LNCAP (cell line): Measurements from ENCODE around the gene BTAF1.

Experiments used
- TF ChIP-seq, protein P1 (sequence below): fragments of 450-650 bp; IDR thresholded peaks from 2 replicates; pipeline ENCODE4 v1.5.1; 2017; ENCODE audit warnings: mild to moderate bottlenecking

The BTAF1 gene

DNA sequence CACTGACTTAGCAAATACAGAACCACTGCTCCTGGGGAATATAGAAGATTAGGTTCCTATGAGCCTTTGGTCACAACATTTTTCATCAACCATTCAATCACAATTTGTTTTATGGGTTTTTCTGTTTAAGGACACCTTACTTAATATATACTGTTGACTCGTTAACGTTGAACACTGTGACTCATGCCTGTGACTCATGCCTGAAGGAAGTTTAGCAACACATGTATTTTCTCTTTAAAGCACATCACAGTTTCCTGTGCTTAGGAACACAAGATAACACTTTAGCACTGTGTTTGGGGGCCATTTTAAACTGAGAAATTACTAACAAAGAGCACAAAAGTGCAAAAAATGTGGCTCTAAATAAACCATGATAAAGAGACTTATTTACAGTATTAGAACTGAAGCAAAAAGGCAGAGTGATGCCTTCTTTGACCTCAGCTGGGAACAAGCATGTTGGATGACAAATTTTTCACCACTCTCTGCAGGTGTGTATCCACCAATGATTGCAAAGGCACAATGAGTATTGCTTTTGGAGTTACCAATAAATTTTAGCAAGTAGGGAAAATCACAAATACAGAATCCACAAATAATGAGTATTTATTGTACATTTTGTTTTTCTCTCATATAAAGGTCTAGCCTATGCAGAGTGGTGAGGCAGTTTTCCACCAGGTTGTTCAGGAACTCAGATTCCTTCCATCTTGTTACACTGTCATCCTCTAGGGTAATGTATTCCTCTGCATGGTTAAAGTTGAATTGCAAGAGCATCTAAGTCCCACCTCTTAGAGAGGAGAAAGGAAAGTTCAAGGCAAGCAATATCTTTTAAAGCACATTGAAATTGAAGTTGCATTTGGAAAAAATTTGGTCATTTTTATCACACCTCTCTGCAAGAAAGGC, 21.5 kb upstream of the BTAF1 start:
- TF ChIP-seq, protein P1, sequence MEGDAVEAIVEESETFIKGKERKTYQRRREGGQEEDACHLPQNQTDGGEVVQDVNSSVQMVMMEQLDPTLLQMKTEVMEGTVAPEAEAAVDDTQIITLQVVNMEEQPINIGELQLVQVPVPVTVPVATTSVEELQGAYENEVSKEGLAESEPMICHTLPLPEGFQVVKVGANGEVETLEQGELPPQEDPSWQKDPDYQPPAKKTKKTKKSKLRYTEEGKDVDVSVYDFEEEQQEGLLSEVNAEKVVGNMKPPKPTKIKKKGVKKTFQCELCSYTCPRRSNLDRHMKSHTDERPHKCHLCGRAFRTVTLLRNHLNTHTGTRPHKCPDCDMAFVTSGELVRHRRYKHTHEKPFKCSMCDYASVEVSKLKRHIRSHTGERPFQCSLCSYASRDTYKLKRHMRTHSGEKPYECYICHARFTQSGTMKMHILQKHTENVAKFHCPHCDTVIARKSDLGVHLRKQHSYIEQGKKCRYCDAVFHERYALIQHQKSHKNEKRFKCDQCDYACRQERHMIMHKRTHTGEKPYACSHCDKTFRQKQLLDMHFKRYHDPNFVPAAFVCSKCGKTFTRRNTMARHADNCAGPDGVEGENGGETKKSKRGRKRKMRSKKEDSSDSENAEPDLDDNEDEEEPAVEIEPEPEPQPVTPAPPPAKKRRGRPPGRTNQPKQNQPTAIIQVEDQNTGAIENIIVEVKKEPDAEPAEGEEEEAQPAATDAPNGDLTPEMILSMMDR = no peak

DNA sequence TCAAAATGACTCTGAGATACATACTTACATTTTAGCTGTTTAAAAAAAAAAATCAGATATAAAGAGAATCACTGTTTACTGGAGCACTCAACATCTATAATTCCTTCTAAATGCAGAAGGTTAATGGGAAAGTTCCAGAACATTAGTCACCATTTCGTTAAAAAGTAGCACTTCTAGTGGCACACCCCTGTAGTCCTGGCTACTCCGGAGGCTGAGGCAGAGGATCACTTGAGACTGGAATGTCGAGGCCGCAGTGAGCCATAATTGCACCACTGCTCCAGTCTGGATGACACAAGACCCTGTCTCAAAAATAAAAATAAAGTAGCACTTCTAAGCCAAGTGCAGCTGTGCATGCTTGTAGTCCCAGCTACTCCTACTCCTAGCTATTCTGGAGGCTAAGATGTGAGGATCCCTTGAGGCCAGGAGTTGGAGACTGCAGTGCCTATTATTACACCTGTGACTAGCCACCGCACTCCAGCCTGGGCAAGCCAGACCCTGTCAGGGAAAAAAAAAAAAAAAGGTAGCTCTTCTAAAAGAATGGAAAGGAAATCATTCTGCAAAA, 16.5 kb upstream of the BTAF1 start:
- TF ChIP-seq, protein P1 = no peak

DNA sequence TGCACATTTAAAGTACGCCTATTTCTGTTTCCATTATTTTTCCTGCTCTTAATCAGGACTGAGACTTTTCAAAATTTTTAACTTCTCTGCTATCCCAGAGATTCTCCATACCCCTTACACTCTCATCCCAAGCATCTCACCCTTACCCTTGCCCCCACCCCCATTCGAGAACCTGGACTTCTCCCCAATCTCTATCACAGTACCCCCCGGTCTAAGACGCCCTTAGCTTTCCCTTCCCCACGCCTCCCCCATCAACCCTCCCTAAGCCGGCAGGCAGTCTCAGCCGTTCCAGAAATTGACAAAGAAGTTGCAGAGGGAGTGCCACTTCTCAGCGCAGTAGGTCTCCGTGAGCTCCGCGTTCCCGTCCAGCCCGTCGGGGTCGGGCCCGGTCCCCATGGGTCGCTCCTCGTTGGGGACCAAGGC, 15.6 kb upstream of the BTAF1 start:
- TF ChIP-seq, protein P1 = no peak

DNA sequence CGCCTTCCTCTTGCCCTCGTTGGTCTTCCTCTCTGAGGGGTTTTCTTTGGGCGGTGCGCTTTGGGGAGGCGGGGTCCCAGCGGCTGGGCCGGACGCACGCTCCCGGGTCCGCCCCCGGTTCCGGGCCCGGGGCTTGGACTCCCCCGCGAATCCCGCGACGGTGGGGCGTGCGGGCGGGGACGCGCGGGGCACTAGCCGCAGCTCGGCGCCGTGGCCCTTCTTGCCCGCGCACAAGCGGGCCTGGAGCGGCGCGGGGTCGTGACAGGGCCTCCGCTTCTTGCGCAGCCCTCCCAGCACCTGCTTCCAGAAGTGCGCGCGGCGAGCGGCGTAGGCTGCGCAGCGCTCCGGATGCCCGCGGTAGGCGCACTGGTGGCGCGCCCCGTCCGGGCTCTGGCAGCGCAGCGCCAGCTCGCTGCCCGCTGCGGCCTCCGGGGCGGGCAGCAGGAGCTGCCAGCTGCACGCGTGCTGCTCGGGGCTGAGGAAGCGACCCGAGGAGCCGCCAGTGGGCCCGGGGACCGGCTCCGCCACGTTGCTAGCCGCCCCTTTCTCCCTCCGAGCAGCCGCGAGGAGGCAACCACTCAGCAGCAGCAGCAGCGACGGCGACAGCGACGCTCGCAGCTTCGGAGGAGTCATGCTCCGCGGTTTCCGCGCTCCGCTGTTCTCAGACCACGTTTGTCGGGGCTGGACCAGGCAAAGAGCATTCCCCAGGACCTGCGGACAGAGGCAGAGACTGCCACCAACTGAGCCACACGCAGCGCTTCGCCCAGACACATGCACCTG, 15.0 kb upstream of the BTAF1 start:
- TF ChIP-seq, protein P1 = peak; percentile 73

DNA sequence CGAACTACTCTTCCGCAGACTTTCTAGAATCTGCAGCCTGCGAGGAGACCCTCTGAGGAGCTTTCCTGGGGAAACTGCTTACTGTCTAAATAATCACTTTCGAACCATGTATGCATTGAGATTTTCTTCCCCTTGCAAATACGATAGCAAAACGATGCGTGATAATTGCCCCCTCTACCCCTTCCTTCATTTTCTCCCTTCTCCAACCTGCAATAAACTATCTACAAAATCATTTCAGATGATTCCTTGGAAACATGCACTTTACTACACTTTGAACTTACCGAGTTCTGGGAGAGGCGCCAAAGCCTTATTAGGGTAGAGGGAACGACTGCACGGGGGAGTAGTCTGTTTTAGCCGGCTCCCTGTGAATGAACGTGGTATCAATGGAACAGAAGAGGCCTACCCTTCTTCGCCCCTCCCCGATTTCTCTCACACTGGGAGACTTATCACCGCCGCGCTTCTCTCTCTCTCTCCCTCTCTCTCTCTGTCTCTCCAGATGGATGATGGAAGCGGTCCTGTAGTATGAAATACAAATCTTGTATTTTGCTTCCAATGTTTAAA, 14.4 kb upstream of the BTAF1 start, which contains the start of gene FGFBP3:
Gene FGFBP3, minus strand, starts transcription at position 370 of the 561 bp plus-strand sequence. CDS start 517 bp downstream, outside the sequence.
- TF ChIP-seq, protein P1 = peak; percentile 17; the same call in 1 of the 2 replicates

DNA sequence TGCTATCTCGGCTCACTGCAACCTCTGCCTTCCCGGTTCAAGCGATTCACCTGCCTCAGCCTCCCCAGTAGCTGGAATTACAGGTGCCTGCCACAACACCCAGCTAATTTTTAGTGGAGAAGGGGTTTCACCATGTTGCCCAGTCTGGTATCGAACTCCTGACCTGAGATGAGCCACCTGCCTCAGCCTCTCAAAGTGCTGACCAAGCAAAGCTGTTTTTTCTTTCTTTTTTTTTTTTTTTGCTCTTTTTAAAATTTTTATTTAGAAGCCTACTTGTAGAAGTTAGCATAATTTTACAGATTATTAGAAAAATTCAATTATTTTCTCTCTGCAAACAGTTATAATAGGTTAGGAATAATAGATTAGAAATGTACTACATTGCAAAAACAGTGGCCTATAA, 13.1 kb upstream of the BTAF1 start:
- TF ChIP-seq, protein P1 = no peak

DNA sequence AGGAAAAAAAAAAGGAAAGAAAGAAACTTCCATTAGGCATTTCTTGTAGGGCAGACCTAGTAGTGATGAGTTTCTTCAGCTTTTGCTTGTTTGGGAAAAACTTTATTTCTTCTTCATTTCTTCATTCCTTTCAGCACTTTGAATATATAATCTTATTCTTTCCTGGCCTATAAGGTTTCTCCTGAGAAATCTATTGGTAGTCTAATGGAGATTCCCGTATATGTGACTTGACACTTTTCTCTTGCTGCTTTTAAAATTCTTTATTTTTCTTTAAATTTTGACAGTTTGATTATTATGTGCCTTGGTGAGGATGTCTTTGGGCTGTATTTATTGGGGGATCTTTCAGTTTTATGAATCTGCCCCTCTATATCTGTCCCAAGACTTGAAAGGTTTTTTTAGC, 3.9 kb upstream of the BTAF1 start:
- TF ChIP-seq, protein P1 = no peak
